IPS-NIHi7 (cell line): ENCODE measurements around the gene CPTP.

Experiments used
- DNase-seq: peaks from one replicate; pipeline ENCODE4 v3.0.0; 2012; ENCODE audit warnings: mixed read lengths; ENCODE audit errors: extremely low spot score

Gene CPTP

DNA sequence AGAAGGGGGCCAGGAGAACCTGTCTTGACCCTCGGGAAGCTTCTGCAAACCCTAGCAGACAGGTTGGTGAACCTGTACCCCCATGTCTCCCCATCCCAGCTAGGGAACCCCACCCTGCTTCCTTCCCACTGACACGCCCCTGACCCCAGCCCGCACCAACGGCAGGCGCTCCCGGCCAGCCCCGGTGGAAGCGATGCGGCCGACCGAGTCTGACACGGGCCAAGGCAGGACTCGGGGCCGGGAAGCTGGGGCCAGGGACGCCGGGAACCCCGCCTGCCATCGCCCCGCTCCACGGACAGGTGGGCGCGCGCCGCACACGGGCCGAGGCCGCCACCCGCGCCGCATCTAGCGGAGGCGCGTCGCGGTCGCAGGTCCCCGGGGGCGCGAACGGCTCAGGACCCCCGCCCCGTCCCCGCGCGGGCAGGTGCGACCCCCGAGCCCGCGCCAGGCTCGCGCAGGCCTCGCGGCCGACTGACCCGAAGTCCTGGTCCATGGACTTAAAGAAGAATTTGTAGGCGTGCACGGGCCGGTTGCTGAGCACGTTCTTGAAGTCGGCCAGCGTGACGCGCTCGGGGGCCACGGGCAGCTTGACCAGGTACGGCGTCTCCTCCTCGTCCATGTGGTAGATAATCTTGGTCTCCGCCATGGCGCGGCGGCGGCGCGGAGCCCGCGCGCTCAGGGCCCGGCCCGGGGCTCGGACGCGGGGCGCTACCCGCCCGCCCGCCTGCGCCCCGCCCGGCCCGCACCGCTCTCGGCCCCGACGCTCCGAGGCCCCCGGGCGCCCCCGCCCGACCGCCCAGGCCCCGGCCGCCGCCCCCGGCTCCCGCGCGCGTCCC, 24.0 kb downstream of the CPTP start:
- no peak for DNase-seq

DNA sequence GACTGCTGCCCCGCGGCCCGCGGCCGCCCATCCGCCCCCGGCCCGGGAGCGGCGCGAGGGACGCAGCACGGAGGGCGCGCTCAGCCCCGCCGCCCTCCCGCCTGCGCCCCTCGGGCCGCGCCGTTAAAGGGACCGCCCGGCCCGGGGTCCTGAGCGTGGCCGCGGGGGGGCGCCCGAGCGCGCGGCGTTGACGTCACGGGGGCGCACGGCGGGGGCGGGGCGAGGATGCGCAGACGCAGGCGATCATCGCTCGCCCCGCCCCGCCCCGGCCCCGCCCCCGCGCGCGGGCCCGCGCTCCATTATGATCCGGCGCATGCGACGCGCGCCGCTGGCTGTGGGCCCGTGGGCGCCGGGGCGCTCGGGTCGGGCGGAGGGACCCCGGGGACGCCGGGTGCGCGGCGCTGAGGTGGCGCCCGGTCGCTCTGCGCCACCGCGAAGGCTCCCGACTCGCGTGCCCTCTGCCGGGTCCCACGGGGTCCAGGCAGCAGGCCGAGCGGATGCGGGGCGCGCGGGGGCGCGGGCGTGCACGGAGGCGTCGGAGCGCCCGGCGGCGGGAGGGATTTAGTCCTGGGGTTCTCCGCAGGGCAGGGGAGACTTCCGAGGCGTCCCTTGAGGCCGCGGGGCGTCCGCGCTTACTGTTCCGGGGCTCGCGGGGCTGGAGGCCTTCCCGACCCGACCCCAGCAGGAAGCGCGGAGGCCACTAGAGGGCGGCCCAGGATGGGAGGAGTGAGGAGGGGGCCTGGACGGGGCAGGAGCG, 24.8 kb downstream of the CPTP start, which contains the start of gene DVL1:
DVL1 (minus strand) TSS at position 163 of the 757 bp plus-strand sequence. CDS start 353 bp downstream, outside the sequence.
- peak; percentile 83 for DNase-seq

DNA sequence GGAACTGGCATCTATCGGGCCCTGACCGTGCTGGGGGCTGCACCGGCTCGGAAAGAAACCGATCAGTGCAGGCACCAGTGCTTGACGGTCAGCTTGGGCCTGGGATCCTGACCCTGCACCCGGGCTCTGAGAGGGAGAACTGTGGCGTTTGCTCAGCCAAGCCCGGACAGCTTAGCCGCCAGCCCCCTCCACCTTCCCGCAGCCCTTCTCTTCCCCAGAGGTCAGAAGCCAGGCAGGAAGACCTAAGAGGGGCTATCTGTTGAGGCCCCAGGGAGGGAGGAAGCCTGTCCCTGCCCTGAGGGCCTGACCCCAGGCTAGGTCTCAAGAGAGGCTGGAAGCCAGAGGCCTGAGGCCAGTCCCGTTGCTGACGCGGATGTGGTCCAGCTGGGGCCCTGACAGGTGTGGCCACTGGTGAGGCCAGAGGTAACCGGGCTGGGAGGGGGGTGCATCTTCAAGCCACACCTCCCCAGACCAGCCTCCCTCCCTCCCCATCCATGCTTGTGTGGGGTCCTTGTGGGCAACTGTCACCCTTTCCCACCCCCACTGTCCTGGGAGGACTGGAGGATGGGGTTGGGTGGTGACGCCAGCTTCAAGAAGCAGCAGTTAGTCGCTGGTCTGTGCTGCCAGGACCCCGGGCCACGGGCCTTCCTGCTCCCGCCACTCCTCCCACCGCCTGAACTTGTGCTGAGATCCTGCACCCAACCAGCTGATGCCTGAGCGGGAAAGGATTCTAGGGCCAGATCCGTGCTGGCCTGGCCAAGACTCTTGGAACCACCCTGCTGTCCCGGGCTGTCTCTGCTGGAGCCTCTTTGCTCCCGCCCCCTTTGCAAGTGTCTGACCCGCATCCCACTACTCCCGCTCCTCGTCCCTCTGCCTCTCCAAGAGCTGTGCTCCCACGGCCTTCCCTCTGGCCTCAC, 27.2 kb downstream of the CPTP start:
- DNase-seq, result no peak

DNA sequence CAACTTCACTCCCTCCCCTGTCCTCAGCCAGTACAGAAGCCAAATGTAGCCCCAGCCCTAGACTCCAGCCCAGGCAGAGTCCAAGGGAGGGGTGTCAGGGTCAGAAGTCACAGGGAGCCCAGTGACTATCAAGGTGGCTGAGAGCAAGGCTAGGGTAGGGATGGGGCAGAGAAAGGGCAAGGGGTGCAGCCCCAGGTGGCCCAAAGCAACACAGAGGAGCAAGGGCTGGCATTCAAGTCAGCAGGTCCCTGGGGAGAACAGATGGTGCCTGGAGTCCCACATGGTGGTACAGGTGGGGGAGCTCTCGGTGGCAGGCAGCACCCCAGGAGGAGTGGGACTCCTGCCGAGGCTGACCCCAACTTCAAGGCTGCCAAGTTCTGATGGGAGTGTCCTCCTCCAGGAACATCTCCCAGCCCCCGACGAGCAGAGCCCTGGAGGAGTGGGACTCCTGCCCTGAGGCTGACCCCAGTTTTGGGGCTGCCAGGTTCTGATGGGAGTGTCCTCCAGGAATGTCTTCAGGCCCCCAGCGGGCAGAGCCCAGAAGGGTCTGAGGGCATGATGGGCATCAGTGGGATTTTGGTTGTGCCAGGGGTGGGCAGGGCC, 28.3 kb downstream of the CPTP start:
- no peak for DNase-seq

DNA sequence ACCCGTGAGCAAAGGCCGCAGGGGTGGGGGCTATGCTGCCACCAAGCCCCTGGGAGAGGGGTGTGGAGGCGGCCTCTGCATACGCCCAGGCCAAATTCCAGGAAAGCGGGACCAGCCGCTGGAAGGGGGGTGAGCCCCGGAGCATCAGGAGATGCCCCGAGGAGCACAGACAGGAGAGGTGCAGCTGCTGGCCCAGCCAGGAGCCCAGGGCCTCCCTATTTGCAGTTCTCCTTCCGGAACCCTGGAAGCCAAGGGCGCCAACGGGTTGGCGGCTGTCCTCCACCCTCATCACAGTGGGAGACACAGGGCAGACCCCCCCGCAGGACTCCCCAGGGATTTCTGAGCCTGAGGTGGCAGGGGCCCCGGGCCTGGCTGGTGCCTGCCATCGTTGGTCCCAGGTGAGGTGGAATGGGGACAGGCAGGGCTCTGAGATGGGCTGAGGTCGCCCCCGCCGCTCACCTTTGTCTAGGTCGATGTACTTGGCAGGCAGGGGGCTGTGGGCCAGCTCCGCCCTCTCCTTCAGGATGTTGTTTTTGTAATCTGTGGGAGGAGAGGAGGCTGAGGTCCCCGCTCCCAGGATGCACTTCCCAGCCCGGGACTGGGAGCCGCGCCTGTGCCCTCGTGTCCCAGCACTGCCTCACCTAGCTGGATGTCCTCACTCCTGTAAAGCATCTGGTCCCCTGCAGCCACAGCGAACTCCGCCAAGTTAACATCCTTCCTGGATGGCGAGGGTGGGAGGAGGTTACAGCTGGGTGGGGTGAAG, 29.0 kb downstream of the CPTP start:
- peak; percentile 72 for DNase-seq

DNA sequence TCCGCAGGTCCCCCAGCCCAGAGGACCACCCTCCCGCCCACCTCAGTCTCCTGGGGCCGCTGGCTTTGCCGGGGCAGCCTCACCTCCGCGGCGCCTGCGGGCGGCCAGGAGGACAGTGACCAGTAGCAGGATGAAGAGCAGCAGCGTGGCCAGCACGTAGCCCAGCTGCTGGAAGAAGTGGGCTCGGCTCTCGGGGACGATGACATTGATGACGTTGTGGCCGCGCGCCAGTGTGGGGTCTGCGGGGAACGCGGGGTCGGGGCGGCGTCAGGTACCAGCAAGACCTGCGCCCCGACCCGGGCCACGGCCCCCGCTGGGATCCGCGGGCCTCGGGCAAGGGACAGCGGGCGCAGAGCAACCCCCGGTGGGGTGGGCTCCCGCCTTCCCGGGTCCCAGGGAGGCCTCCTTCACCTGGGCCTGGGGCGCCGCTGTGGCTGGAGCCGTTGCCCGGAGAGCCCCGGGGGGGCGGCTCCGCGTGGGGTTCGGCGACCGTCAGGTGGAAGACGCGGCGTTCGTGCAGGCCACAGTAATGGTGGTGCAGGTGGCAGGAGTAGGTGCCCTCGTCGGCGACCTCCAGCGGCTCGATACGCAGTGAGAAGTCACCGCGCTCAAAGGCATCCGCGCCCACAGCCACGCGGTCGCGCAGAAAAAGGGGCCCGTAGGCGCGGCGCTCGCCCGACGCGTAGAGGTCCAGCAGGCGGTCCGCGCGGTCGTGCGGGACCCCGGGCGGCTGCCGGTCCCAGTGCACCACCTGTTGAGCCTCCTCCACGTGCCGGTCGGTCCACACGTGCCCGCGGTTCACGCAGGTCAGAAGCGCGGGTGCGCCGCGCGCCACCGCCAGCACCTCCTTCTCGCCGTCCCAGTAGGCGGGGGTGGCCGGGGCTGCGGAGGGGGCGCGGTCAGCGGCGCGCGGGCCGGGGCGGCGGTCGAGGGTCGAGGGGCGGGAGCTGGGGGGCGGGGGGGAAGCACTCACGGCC, 30.0 kb downstream of the CPTP start:
- no peak for DNase-seq

DNA sequence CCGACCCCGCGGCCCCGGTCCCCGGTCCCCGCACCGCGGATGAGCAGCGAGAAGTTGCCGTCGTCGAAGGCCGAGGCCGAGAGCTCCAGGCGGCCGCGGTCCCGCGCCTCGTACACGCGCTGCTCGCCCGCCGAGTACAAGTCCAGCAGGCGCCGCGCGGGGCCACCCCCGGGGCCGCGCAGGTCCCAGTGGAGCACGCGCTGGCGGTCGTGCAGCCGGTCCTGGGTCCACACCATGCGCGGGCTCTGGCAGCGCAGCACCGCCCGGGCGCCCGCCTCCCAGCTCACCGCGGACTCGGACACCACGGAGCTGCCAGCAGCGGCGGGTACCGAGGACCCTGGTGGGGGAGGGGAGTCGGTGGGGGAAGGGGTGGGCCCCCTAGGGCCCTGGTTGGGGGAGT, 30.8 kb downstream of the CPTP start:
- DNase-seq, result no peak

DNA sequence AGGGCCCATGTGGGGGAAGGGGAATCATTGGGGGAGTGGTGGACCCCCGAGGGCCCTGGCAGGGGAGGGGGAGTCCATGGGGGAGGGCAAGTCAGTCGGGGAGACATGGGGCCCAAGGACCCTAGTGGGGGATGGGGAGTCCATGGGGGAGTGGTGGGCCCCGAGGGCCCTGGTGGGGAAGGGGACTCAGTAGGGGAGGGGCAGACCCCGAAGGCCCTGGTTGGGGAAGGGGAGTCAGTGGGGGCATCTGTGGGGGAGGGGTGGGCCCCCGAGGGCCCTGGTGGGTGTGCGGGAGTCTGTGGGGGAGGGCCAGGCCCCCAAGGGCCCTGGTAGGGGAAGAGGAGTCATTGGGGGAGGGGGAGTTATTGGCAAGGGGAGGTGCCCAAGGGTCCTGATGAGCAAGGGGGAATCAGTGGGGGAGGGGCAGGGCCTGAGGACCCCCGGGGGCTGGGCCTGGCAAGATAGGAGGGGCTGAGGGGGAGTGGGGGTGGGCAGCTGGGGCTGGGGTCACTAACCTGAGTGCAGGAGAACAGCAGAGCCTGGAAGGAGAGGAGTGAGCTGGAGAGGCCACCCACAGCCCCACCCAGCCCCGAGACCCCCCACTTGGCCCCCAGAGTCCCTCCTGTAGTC, 31.7 kb downstream of the CPTP start:
- no peak for DNase-seq

DNA sequence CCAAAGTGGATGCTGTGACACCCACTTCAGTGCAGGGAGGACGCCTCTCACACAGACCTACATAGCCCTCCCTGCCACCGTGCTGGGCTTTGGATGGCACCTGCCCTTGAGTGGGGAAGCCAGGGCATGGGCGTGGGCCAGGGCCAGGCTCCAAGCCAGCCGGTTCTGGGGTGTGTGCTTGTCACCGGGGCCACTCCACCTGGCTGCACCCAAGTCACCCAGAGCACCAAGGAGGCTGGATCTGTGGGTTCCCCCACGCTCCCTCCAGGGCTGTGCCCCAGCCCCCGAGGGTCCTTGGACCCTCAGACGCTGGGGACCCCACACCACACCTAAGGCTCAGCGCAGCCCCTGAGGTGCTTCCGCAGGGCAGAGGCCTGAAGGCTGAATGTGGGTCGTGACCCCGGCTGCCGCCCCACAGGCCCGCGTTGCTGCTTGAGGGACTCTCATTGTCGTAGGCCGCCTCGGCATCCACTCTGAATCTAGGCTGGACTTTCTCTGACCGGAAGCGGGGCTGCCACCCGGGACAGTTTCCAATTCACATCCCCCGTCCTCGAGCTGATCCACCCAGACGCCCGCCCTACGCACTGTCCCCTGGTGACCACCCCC, 32.3 kb downstream of the CPTP start:
- DNase-seq, result no peak

DNA sequence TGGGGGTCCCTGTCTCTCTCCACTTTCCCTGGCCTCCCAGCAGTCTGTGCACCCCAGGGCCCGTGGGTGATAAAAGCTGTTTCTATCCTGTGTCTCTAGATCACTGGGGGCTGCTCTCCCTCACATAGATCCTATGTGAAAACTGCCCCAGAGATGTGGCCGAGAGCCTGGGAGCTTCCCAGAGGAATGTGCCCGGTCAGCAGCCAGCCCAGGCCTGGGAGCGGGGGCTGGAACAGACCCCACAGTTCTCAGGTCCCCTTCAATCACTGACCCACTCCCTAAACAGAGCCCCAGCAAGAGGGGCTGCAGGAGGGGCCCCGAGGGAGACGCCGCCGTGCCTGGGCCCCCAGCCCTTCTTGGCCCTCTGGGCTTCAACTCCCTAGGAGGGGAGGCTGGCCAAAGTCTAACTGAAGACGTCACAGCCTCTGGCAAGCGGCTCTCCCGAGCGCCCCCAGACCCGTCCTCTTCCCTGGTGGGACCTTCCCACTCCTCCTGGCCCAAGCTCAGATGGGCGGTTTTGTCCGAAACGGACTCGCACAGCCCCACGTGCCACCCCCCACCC, 33.4 kb downstream of the CPTP start:
- DNase-seq, result no peak

DNA sequence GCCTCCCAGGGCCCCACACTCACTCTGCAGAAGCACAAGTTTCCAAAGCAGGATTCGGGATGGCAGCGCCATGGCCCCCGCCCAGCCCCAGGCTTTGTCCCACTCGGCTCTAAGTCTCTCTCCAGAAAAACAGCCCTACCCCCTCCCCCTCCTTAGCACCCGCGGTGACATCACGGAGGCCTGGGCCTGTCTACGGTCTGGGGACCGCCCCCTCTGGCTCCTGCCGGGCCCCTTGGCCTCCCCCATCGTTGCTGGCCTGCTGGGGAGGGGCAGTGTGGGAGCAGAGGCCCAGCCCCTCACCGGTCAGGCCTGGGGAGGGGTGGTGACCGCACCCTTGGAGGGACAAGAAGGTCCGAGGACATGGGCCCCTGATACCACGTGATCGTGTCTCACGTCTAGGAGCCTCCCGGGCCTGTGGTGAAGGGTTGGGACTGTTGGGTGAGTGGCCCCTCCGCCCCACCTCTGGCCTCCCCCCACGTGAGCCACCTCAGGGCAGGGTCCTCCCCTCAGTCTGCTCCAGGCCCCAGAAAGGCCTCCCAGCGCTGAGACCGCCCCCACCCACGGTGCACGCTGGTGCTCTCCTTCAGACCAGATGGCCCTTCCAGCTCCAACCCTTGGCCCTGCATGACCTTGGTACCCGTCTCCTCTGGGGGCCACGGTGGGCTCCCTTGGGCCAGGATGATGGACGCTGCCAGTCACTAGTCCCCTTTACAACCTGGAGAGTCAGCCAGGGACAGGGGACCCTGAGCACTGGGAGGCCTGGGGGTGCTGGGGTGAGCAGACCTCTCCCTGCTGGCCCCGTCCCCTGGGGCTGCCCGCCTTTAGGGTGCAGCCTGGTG, 34.0 kb downstream of the CPTP start, which contains the start of gene MXRA8:
MXRA8 (minus strand) TSS at position 123 of the 839 bp plus-strand sequence; CDS start at position 72, 51 bp downstream.
- DNase-seq, result peak; percentile 61

DNA sequence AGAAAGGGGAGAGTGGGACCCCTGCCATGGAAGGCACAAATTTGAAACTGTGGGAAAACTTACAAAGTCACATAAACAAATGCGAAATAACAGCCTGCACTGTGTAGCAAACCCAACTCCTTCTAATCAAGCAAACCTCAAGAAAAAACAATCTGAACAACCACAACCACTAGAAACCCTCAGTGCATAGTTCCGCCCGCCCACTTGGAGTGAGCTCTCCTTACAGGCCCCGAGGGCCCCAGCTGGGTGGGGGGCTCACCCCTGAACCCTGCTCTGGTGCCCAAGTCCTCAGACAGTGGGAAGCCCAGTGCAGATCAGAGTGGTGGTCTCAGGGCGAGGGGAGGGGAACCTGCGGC, 34.7 kb downstream of the CPTP start:
- DNase-seq, result no peak

DNA sequence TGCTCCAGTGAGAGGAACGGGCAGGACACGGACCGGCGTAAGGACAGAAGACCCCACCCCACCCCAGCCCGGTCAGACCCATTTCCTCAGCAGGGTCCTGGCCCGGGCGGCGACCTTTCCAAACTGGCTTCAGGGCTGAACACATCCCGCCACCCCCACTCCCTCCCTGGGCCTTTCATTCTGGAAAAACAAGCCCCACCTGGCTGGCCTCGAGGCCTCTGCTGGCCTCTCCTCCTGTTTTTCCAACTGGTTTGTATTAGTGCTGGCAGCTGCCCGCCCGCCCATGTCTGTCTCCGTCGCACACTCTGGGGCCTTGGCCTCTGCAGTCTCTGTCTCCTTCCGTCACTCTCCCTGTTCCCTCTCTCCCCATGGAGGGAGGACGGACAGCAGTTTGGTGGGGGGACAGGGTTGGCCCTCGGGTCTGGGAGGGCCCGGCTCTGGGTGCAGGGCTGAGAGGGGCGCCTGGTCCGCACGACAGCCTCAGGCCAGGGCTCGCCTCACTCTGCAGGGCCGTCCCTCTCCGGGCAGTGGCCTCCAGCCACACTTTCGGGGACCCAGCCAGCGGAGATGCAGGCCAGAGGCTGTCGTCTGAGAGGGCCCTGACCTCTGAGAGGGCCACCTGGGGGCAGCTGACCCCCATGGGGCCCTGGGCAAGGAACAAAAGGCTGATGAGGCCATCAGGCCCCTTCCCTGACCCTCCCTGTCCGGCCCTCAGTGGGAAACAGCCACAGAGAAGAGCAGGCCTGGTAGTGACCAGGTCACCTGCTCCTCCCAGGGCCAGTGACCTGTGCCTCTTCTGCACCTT, 35.3 kb downstream of the CPTP start:
- no peak for DNase-seq

DNA sequence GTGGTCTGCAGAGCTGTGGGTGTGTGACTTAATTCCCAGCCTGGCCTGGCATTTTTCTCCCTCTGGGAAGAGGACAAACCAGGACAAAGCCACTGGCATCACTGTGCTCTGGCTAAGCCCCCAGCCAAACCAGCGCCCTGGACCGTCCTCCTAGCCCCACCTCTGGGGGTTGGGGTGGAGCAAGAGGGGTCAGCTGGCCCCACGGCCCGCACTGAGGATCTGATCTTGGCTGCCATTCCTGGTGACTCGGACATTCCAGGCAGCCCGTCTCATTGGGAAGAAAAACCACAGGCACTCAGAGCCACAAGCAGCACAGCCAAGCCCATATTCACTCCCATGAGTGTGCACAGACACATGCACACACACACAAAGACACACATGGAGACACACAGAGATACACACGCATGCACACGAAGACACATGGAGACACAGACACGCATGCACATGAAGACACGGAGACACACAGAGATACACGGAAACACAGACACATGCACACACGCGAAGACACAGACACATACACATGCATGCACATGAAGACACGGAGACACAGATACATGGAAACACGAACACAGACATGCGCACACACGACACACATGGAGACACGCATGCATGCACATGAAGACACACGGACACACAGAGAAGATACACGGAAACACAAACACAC, 36.0 kb downstream of the CPTP start:
- DNase-seq, result no peak

DNA sequence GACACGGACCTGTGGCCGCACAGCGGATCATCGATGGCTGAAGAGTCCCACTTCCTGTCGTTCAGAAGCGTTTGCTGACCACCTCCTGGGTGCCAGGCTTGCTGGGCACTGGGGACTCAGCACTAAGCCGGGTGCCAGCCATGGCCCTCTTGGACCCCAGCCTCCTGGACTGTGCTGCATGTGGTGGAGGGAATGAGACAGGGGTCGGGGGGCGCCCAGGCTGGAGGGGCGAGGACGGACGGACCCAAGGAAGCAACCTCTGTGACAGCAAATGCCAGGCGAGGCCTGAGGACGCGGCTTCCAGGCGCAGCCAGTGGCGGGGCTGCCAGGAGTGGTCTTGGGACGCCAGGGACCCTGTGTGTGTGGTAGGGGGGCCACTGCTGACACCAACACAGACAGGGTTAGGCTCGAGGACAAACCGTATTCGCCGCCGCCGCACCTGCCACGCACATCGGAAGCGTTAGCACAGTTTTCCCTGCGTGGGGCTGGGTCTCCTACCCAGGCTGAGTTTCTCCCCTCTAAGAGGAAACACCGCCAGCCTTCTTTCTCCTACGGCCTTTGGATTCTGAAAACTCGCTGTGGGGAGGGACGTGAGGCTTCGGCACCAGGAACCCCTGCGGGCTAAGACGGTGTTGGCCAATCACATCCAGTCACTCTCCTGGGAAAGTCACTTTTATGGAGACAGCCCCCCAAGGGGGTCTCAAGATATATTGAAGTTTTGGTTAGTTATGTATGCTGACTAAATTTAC, 36.8 kb downstream of the CPTP start:
- no peak for DNase-seq
